Measurements from ENCODE around the gene ZNF784.

- TF ChIP-seq EP300 (IDR thresholded peaks at IDR 0.05): no peak
- TF ChIP-seq CTCF (IDR thresholded peaks at IDR 0.05): no peak
- TF ChIP-seq POLR2A (IDR thresholded peaks at IDR 0.05): no peak
These were observed 26.3 kb downstream of the ZNF784 start for GRCh38 chr19:55598034-55598433.
